Measurements from ENCODE around the gene SLC4A8. TPM values are rescaled to one million over a fixed set of nuclear protein-coding genes. Genes with fewer than 3 reads are reported as not detected.

SLC4A8 gene
- total and polyA plus RNA-seq, 4 donors: 1.1 to 12.2 (median 3.0) TPM

Other genes starting within 250 kb of the SLC4A8 start
- gene POU6F1, start 206.8 kb upstream of the SLC4A8 start, total RNA-seq: 10 to 100 TPM in 1 of 2 donors, 1 to 10 TPM in 1; 9.1 to 16.1 TPM
- gene POU6F1, start 206.8 kb upstream of the SLC4A8 start, polyA plus RNA-seq: 1 to 10 TPM; 3.0 to 9.4 TPM
- gene DAZAP2, start 186.0 kb upstream of the SLC4A8 start, total RNA-seq: 100 to 1,000 TPM; 186 to 215 TPM
- gene DAZAP2, start 186.0 kb upstream of the SLC4A8 start, polyA plus RNA-seq: 100 to 1,000 TPM; 146 to 644 TPM
- gene SMAGP, start 154.4 kb upstream of the SLC4A8 start, total RNA-seq: 10 to 100 TPM in 1 of 2 donors, 1 to 10 TPM in 1; 9.7 to 26.0 TPM
- gene SMAGP, start 154.4 kb upstream of the SLC4A8 start, polyA plus RNA-seq: 10 to 100 TPM; 17.0 to 17.3 TPM
- gene BIN2, start 100.7 kb upstream of the SLC4A8 start, total RNA-seq: 10 to 100 TPM; 13.4 to 22.9 TPM
- gene BIN2, start 100.7 kb upstream of the SLC4A8 start, polyA plus RNA-seq: 10 to 100 TPM; 12.0 to 54.5 TPM
- gene CELA1, start 78.2 kb upstream of the SLC4A8 start, total RNA-seq: not detected
- under 1 TPM in 1 of 2 donors, not detected in 1; 0.05 TPM for gene CELA1, start 78.2 kb upstream of the SLC4A8 start, polyA plus RNA-seq
- 10 to 100 TPM in 1 of 2 donors, 1 to 10 TPM in 1; 7.4 to 36.0 TPM for gene GALNT6, start 33.4 kb upstream of the SLC4A8 start, total RNA-seq
- 10 to 100 TPM in 1 of 2 donors, 1 to 10 TPM in 1; 5.5 to 10.6 TPM for gene GALNT6, start 33.4 kb upstream of the SLC4A8 start, polyA plus RNA-seq
- under 1 TPM; 0.46 to 0.77 TPM for gene SCN8A, start 166.4 kb downstream of the SLC4A8 start, total RNA-seq
- under 1 TPM; 0.06 to 0.07 TPM for gene SCN8A, start 166.4 kb downstream of the SLC4A8 start, polyA plus RNA-seq

All from lung (tissue), 4 donors.